Natural killer cell treated with Interleukin-12 subunit alpha and Interleukin-12 subunit beta and Interleukin-15 and Interleukin-18, amount 100 ng/mL, for 72 hours (primary cell): ENCODE measurements around the gene NDUFA11. TPM values are rescaled to one million over a fixed set of nuclear protein-coding genes. Genes with fewer than 3 reads are reported as not detected.

Experiments used
- ATAC-seq, 2 donors: fragments of 150-1000 bp; cut with Tn5 transposase in 1 of 2; sonication (Bioruptor Pico), chemical (Tn5 transposase) in 1 of 2; 2 replicates each; pipeline ENCODE4 v1.10.0; 2021
- DNase-seq: peaks from one replicate; pipeline ENCODE4 v3.0.0; 2022; ENCODE audit warnings: low spot score
- H3K27ac Mint-ChIP-seq, 2 donors: 1 replicate in 1 of 2; 2 replicates in 1 of 2; pipeline ENCODE4 v1.8.0; 2022; ENCODE audit warnings: mixed read lengths in 2 of 2, mild to moderate bottlenecking in 1 of 2, moderate library complexity in 1 of 2
- H3K27me3 Mint-ChIP-seq, 2 donors: 1 replicate in 1 of 2; 2 replicates in 1 of 2; pipeline ENCODE4 v1.8.0; 2022; ENCODE audit warnings: mixed read lengths in 2 of 2
- H3K36me3 Mint-ChIP-seq: one replicate; pipeline ENCODE4 v1.8.0; 2022; ENCODE audit warnings: mixed read lengths
- H3K4me1 Mint-ChIP-seq, 2 donors: 1 replicate in 1 of 2; 2 replicates in 1 of 2; pipeline ENCODE4 v1.8.0; 2022; ENCODE audit warnings: low read depth in 2 of 2, mixed read lengths in 2 of 2, mild to moderate bottlenecking in 1 of 2
- H3K4me3 Mint-ChIP-seq: one replicate; pipeline ENCODE4 v1.8.0; 2022; ENCODE audit warnings: mixed read lengths
- H3K9me3 Mint-ChIP-seq: 2 replicates; pipeline ENCODE4 v1.8.0; 2022; ENCODE audit warnings: mixed read lengths
- total RNA-seq, 2 donors: library from RNA; stranded (reverse); gene quantifications; one replicate each; pipeline ENCODE4 v1.2.3, GENCODE V29; 2022

The NDUFA11 gene
- total RNA-seq, 2 donors from 2014 or later: 170 to 189 TPM

DNA sequence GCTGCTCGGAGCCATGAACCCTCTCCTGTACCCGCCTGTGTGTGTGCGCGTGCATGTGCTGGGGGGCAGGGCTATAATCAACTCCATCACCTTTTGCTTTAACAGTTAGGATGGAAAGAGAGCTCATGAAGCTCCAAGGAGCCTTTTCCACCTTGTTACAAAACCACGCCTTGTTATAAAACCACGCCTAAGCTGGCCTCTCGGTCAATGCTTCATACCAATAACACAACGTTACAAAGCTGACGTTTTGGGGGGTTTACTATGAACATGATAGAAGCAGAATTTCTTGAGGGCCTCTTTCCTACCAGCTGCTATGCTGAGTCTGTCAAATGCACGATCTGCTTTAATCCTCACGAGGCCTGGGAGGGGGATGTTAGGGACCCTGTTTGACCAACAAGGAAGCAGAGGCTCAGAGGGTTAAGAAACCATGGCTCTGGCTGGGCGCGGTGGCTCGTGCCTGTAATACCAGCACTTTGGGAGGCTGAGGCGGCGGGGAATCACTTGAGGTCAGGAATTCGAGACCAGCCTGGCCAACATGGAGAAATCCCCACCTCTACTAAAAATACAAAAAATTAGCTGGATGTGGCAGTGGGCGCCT, 22.3 kb upstream of the NDUFA11 start:
- DNase-seq (no peak), ATAC-seq (no peak)
- no peaks in the 10 kb centered on the region for H3K4me1 Mint-ChIP-seq
- no peak overlapping the region for H3K27ac Mint-ChIP-seq
- H3K4me3 Mint-ChIP-seq: no peak overlapping the region
- H3K27me3 Mint-ChIP-seq: no peaks in the 10 kb centered on the region
- H3K9me3 Mint-ChIP-seq: no peaks in the 10 kb centered on the region
- peaks cover 11% of the 10 kb centered on the region for H3K36me3 Mint-ChIP-seq

DNA sequence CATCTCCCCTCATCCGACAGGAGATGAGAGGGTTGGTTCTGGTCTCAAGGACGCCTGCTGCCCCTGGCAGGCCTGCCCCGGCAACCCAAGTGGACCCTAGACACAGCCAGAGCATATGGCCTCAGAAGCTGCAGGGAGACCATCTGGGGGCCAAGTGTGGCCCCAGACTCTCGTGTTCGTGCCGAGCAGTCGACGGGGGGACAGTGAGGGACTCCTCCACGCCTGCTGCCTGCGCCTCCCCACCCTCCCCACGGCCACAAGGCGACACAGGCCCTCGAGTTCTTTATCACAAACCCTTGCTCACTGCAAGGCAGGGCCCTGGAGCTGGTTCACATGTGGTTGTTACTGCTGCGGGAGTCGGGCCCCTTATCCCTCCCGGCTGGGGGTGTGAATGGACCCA, 19.8 kb upstream of the NDUFA11 start:
- Mint-ChIP-seq H3K27ac (no peak overlapping the region), H3K36me3 (peaks cover 7% of the 10 kb centered on the region), H3K4me3 (no peak overlapping the region), H3K27me3 (no peaks in the 10 kb centered on the region), H3K4me1 (no peaks in the 10 kb centered on the region), H3K9me3 (no peaks in the 10 kb centered on the region)
- DNase-seq (no peak), ATAC-seq (no peak)

DNA sequence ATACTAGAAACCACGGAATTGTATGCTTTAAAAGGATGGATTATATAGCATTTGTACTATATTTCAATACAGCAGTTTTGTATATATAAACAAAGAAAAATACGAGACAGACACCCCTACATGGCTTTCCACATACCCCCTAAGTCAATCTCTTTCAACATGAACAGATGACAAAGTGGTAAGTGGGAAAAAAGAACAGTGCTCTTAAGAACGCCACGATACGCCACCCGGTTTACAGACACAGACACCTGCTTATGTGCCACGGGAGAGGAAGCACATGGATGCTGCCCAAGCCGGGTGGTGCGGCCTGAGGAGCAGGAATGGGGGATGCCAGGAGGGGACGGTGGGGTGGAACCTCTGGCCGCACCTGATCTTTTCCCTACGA, 18.6 kb upstream of the NDUFA11 start:
- H3K4me1 Mint-ChIP-seq: no peaks in the 10 kb centered on the region
- no peak overlapping the region for H3K4me3 Mint-ChIP-seq
- no peaks in the 10 kb centered on the region for H3K9me3 Mint-ChIP-seq
- no peaks in the 10 kb centered on the region for H3K36me3 Mint-ChIP-seq
- DNase-seq (no peak), ATAC-seq (no peak)
- H3K27me3 Mint-ChIP-seq: no peaks in the 10 kb centered on the region
- H3K27ac Mint-ChIP-seq: no peak overlapping the region

DNA sequence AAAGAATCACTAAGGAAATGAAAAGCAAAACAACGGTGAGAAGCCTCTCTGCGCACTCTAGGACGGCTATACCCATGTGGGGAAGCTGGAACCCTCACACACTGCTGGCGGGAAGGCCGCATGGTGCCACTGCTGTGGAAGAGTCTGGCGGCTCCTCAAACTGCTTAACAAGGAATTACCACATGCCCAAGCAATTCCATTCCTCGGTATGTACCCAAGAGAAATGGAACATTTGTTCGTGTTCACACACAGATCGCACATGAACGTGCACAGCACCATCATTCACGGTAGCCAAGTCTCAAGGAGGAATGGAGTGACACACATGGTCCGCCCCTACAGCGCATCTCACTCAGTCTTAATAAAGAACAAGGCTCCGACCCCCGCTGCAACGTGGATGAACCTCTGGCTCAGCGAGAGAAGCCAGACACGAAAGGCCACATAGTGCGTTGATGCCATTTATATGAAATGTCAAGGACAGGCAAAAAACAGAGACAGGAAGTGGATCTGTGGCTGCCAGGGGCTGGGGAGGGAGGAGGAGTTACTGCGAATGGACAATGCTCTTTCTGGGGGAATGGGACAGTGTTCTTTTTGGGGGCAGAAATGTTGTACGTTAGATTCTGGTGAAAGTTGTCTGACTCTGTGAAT, 18.0 kb upstream of the NDUFA11 start:
- Mint-ChIP-seq H3K4me1 (no peaks in the 10 kb centered on the region), H3K36me3 (no peaks in the 10 kb centered on the region), H3K27ac (no peak overlapping the region), H3K9me3 (no peaks in the 10 kb centered on the region), H3K27me3 (no peaks in the 10 kb centered on the region), H3K4me3 (no peak overlapping the region)
- DNase-seq (no peak), ATAC-seq (no peak)

DNA sequence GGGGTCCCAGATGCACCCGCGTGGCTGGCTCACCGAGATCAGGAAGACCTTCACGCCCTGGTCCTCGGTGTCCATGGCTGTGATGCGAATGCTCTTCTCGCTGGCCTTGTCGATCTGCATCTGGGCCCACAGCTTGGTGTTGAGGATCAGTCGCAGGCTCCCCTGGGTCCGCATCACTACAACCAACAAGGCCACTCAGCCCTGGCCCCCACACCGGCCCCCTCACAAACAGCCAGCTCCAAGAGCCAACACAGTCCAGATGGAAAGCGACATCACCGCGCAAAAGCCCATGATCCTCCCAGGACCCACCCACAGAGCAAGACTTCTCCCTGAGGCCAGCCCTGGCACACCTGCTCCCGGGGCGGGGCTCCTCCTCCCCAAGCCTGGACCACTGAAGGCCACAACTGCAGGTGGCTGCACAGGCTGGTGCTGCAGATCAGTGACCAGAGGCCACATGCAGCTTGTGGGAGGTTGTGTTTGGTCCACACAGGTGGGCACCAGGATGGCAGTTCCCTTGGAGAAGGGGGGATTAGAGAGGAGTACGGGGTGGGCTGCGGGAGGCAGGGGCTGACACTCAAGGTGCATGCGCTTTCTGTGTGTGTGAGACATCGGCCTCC, 15.0 kb upstream of the NDUFA11 start:
- no peaks in the 10 kb centered on the region for H3K4me1 Mint-ChIP-seq
- H3K9me3 Mint-ChIP-seq: no peaks in the 10 kb centered on the region
- no peak overlapping the region for H3K4me3 Mint-ChIP-seq
- no peaks in the 10 kb centered on the region for H3K36me3 Mint-ChIP-seq
- no peak overlapping the region for H3K27ac Mint-ChIP-seq
- DNase-seq (no peak), ATAC-seq (no peak)
- no peaks in the 10 kb centered on the region for H3K27me3 Mint-ChIP-seq

DNA sequence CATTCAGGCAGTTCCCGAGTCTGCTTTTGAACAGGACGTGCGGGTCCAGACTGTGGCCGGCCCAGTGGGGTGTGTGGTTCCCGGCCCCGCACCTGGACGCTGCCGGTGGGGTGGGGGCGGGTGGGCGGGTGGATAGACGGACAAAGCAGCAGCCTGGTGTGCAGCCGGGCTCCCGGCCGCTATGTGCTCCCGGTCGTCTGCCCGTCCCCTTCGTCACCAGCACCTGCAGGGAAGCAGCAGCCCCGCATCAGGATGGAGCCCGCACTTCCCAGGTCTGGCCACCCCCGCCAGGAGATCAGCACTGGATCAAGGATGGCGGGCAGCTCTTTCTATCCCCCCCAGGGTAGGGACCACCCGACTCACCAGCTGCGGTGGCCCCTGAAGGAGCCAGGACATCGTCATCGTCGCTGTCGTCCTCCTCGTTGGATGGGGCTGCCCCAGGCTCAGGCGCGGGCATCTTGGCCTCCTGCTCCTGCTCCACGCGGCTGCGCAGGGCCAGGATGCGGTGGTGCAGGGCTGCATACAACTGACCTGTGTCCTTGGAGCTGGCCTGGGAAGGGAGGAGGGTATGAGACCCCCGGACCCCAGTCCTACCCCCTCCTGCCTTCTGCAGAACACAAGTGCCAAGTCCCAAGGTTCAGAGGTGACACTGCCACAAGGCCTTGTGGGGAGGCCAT, 14.0 kb upstream of the NDUFA11 start:
- Mint-ChIP-seq H3K9me3 (no peaks in the 10 kb centered on the region), H3K27me3 (no peaks in the 10 kb centered on the region), H3K4me1 (no peaks in the 10 kb centered on the region), H3K36me3 (no peaks in the 10 kb centered on the region), H3K27ac (no peak overlapping the region), H3K4me3 (no peak overlapping the region)
- ATAC-seq (no peak), DNase-seq (no peak)

DNA sequence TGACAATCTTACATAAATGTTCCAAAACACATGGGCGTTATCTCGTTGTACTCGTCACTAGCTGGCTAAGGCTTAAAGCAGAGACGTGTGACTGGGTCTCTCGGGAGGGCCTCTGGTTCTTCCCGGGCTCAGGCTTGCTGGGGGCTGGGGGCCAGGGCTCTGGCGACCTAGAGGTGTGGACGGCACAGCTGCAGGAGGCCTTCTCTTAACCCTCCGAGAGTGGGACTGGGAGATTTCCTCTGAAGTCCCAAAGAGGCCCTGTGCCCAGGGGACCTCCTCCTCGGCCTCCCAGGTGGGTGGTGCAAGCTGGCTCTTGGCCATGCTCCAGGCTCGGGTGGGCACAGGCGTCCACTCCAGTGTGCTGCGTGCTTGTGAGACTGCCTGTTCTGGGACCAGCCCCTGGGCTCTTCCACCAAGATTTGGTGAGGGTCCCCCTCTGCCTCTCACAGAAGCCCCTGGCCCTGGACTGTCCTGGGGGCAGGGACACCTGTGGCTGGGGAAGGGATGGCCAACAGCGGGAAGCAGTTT, 12.7 kb upstream of the NDUFA11 start:
- H3K4me1 Mint-ChIP-seq: no peaks in the 10 kb centered on the region
- H3K27me3 Mint-ChIP-seq: no peaks in the 10 kb centered on the region
- no peaks in the 10 kb centered on the region for H3K9me3 Mint-ChIP-seq
- no peak overlapping the region for H3K27ac Mint-ChIP-seq
- H3K4me3 Mint-ChIP-seq: no peak overlapping the region
- no peaks in the 10 kb centered on the region for H3K36me3 Mint-ChIP-seq
- ATAC-seq: no peak
- no peak for DNase-seq

DNA sequence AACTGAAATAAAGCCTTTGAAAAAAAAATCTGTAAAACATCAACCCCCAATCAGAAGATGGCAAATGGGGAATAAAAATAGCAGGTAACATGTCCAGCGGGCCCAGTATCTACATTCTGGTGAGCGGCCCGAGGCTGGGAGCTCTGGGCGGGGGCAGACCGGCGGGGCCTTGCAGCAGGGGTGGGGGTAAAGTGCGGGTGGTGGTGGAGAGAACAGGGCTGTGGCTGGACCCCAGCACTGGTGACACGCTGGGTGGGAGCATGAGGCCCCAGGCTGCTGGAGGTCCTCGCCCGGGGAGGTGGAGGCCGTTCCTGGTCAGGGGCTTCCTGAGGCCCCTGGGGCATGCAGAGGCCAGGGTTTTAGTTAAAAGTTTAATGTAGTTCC, 12.2 kb upstream of the NDUFA11 start:
- Mint-ChIP-seq H3K9me3 (no peaks in the 10 kb centered on the region), H3K4me3 (no peak overlapping the region), H3K27me3 (no peaks in the 10 kb centered on the region), H3K27ac (no peak overlapping the region), H3K36me3 (no peaks in the 10 kb centered on the region), H3K4me1 (no peaks in the 10 kb centered on the region)
- DNase-seq: no peak
- no peak for ATAC-seq

DNA sequence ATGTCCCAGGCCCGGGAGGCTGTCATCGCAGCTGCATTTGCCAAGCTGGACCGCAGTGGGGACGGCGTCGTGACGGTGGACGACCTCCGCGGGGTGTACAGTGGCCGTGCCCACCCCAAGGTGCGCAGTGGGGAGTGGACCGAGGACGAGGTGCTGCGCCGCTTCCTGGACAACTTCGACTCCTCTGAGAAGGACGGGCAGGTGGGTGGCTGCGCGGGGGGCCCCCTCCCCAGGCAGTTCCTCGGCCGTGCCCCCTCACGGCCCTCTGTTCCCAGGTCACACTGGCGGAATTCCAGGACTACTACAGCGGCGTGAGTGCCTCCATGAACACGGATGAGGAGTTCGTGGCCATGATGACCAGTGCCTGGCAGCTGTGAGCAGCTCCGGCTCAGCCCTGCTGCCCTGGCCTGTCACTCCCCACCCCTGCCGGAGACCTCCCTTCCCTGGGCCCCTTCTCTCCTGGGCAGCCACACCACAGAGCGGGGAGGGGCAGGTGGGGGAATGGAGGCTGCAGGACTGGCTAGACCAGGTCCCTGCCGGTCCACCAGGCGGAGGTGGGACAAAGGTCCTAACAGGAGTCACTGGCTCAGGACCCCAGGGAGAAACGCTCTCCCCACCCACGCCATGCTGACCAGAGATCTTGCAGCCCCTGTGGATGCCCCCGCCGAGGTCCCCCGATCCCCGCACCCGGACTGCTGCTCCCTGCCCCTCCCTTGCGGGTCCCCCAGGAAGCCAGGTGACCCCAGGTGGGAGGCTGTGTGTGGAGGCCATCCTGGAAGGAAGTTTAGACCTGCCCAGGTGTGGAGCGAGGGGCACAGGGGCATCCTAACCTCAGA, 11.6 kb upstream of the NDUFA11 start:
- DNase-seq (no peak), ATAC-seq (no peak)
- Mint-ChIP-seq H3K27ac (no peak overlapping the region), H3K27me3 (no peaks in the 10 kb centered on the region), H3K4me3 (no peak overlapping the region), H3K9me3 (no peaks in the 10 kb centered on the region), H3K4me1 (no peaks in the 10 kb centered on the region), H3K36me3 (no peaks in the 10 kb centered on the region)

DNA sequence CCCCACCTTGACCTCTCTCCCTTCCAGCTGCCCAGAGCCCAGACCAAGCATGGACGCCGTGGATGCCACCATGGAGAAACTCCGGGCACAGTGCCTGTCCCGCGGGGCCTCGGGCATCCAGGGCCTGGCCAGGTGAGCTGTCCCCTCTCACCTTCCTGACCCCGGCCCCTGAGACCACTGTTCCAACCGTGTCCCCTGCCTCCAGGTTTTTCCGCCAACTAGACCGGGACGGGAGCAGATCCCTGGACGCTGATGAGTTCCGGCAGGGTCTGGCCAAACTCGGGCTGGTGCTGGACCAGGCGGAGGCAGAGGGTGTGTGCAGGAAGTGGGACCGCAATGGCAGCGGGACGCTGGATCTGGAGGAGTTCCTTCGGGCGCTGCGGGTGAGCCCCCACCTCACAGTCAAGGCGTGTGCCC, 10.8 kb upstream of the NDUFA11 start:
- DNase-seq (no peak), ATAC-seq (no peak)
- no peaks in the 10 kb centered on the region for H3K9me3 Mint-ChIP-seq
- H3K27ac Mint-ChIP-seq: no peak overlapping the region
- no peaks in the 10 kb centered on the region for H3K4me1 Mint-ChIP-seq
- no peak overlapping the region for H3K4me3 Mint-ChIP-seq
- H3K36me3 Mint-ChIP-seq: no peaks in the 10 kb centered on the region
- no peaks in the 10 kb centered on the region for H3K27me3 Mint-ChIP-seq

DNA sequence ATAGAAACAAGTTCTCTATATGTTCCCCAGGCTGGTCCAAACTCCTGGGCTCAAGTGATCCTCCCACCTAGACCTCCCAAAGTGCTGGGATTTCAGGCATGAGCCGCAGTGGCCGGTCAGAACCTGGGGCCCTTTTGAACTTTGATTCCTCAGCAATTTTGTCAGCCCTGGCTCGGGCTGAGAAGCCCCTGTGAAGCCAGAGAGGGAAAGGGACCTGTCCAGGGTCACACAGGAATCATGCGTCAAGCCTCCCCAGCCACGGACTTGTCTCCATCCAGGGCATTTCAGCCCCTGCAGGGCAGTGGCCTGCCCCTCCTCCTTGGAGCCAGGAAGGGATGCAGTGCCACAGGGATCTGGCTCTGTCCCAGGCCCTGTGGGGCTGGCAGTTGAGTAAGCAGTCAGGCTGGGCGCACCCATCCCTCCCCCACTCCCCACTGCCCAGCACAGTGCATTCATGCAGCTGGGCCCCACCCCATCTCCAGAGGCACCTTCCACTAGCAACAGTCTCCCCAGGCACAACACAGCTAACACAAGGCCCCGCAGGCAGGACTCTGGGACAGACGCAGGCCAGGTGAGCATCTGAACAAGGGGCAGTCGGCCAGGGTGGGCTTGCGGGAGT, 10.3 kb upstream of the NDUFA11 start, which contains the start of gene CAPS:
Gene CAPS (plus strand): TSS at position 516 of the 619 bp plus-strand sequence. CDS start 153 bp downstream, outside the sequence.
- H3K36me3 Mint-ChIP-seq: no peaks in the 10 kb centered on the region
- no peaks in the 10 kb centered on the region for H3K4me1 Mint-ChIP-seq
- no peaks in the 10 kb centered on the region for H3K27me3 Mint-ChIP-seq
- ATAC-seq (no peak), DNase-seq (no peak)
- H3K4me3 Mint-ChIP-seq: no peak within 1 kb of the TSS
- no peaks in the 10 kb centered on the region for H3K9me3 Mint-ChIP-seq
- H3K27ac Mint-ChIP-seq: no peak within 1 kb of the TSS

DNA sequence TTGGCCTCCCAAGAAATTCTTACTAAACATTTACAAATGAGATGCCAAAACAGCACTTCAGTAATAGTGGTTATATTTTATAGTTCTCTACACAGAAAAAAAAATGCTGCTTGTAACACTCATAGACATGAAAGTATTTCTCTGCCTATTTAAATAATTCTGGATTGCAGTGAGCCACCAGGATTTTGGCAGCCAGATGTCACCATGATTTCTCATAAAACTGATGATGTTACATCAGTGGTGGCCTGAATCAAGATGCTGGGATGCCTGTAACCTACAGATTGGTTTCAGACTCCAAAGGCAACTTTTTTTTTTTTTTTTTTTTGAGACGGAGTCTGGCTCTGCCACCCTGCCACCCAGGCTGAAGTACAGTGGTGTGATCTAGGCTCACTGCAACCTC, 7.8 kb upstream of the NDUFA11 start:
- H3K4me1 Mint-ChIP-seq: peaks cover 3 to 5% of the 10 kb centered on the region in 2 donors
- ATAC-seq: no peak

DNA sequence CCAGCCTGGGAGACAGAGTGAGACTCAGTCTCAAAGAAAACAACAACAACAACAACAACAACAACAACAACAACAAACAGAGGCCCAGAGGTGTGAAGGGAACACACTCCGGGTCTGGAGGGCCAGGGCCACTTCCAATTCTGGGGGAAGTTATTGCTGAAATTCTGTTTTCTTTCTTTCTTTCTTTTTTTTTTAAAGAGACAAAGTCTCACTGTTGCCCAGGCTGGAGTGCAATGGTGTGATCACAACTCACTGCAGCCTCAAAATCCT, 7.0 kb upstream of the NDUFA11 start:
- no peak overlapping the region for H3K27ac Mint-ChIP-seq
- no peak overlapping the region for H3K4me3 Mint-ChIP-seq
- H3K4me1 Mint-ChIP-seq: peaks cover 5 to 7% of the 10 kb centered on the region in 2 donors
- no peaks in the 10 kb centered on the region for H3K36me3 Mint-ChIP-seq
- no peaks in the 10 kb centered on the region for H3K9me3 Mint-ChIP-seq
- ATAC-seq (no peak), DNase-seq (no peak)
- H3K27me3 Mint-ChIP-seq: no peaks in the 10 kb centered on the region

More for the DNA sequence above, 7.8 kb upstream of the NDUFA11 start:
- Mint-ChIP-seq H3K36me3 (no peaks in the 10 kb centered on the region), H3K4me3 (no peak overlapping the region), H3K27ac (no peak overlapping the region), H3K27me3 (no peaks in the 10 kb centered on the region), H3K9me3 (no peaks in the 10 kb centered on the region)
- no peak for DNase-seq
